NCI-H510A treated with DMSO at 0.1 percent for 48 hours (cell line): ENCODE measurements around the gene NOTUM.

Experiments used
- DNase-seq: peaks from one replicate; lab custom pipeline; 2025; lab: John Stamatoyannopoulos, UW

The NOTUM gene

GRCh38 chr17:81909966-81910839 is 50.8 kb downstream of the NOTUM start:
- DNase-seq = no peak

DNA sequence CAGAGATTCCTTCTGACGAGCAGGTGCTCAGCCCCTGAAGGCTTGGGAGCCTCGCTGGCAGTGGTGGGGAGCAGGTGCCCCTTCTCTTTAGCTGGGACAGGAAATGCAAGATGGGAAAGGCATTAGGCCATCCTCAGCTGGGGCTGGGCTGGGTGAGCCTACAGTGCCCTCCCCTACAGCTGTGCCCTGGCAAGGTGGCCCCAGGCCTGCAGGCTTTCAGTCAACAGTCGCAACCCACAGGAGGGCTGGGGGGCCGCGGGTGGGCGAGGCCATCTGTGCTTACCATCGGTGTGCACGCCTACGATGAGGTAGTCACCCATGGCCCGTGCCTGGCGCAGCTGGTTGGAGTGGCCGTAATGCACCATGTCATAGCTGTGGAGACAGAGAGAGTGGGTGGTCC is 51.8 kb downstream of the NOTUM start:
- no peak for DNase-seq

DNA sequence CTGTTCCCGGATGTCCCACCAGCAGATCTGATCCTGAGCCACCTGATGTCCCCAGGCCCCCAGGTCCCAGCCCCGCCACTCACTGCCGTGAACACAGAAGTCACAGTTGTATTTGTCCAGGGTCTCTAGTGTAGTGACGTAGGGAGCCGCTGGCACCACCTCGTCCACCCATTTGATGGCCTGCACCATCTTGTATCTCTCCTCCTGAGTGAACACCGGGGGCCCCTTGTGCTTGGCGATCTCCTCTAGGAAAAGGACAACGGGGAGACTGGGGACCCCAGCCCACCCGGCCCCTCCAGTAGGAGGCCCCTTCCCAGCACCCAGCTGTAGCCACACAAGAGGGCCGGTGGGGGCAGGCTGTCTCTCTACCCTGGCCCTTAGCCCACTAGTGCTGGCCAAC is 52.2 kb downstream of the NOTUM start:
- no peak for DNase-seq

DNA sequence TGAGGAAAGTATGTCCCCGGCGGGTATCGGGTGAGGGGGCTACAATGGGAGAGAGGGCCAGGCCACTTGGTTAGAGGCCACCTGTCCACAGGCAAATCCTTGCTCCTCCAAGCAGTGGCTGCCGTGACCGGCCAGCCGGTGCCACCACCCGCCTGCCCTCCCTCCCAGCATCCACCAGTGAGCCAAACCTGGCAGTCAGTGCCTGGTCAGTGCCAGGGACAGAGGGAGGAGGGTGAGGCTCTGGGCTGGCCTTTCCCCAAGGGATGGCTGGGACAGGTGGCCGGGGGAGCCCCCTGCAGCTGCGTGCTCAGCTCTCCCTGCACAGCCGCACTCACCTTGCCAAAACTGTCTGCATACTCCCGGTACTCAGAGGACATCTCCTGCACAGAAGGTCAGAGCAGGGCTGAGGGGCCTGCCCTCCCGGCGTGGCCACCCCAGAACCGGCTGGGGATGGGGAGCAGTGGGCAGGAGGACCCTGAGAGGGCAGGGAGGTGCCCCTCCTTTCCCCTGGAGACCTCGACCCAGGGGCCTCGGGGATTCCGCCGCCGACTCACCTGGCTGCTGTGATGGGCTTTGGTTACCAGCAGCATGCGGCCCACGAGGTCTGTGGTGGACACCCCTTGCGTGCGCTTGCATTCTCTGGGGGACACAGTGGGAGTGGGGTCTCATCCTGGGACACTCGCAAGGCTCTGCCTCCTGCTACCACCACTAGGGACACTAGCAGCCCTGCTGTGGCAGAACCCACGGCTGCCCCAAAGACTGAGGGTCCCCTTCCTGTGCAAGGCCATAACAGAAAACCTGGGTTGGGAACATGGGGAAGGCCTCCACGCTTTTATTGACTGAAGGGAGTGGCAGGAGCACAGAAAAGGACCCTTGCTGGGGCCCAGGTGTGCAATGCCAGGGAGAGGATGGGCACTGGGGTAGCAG is 53.5 kb downstream of the NOTUM start:
- no peak for DNase-seq

DNA sequence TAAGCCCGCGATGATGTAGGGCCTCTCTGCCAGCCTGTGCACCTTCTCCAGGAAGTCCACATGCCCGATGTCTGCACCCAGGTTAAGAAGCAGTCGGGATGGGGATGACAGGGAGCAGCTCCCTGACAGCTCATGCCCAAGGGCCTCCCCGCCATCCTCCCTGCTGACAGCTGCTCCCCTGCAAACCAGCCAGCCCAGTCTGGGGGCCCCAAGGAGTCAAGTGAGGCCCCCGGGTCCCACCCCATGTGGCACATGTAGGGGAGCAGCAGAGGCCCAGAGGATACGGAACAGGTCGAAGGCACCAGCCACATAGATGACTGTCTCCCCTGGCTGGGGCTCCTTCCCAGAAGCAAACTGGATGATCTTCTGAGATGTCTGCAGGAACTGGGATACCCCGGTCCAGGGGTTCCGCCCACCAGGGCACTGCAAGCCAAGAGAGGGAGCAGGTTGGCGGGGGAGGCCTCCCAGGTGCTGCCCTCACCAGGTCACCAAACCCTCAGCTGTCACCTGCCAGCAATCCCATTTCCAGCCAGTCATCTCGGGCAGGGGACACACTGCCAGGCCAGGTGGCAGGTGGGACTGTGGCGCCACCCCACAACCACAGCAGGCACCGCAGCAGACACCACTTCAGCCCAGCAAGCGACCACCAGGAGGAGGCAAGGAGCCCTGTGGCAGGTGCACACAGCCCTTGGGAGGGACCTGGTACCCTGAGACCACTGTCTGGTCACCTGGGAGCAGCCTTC is 54.3 kb downstream of the NOTUM start:
- no peak for DNase-seq

DNA sequence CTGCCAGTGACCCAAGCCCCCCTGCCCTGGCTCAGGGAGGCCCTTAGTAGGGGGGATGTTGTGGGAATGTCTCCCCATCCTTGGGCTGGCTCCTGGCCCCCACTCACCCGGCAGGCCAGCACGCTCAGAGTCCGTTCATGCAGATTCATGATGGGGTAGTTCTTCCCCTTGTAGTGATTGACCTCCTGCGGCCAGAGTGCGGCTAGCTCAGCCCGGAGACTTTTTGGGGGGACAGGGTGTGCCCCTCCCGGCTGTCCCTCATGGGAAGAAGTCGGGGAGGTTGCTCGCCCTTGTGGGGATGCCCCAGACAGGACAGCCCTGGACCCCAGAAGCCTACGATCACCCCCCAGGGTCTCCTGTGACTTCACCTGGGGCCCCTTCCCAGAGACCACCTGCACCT is 55.0 kb downstream of the NOTUM start:
- no peak for DNase-seq

DNA sequence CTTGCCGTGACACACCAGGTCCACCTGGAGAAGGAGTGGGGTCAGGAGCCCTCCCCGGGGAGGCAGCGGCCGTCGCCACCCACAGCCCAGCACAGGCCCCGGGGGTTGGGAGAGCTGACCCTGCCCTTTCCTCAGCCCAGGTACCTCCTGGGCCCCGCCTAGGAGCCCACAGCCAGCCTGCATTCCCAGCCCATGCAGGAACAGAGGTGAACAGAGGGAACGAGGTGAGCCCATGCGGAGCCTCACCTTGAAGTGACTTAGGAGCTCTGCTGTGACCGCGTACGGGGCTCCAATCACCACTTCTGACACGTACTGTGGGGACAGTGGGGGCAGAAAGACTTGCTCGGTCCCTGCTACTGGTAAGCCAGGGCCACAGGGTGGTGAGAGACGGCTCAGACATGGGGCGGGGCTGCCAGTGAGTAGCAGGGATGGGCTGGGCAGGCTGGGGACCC is 55.5 kb downstream of the NOTUM start:
- DNase-seq = no peak

DNA sequence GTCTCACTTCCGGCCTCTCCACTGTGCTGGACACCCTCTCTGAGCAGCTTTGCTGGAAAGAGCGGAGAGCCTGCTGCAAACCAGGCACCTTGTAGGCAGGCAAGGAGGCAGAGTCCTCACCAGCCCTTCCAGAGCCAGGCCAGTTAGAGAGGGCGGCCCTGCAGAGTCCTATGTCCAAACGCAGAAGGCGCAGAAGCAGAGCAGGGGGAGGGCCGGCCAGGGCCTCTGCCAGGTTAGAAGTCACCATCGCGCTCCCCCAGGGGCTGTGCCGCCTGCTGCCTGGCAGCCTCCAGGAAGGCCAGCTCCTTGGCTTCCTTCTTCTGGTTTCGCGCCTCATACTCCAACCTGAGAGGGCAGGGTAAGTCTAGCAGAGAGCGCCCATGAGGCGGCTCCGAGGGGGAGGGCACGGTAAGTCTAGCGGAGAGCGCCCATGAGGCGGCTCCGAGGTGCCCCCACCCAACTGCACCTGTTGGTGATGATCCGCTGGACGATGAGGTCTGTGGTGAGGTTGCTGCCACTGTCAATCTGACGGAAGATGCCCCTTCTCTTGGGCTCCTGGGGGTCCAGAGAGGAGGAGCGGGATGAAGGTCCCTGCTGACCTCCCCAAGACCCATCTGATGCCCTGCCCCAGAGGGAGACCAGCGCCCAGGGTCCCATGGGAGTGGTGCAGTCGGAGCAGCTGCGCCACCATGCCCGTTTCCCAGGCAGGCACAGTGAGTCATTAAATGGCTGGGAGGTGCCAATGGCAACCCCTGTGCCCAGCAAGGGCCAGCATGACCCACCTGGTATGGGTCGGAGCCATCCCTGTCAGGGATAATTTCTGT is 56.2 kb downstream of the NOTUM start:
- no peak for DNase-seq

DNA sequence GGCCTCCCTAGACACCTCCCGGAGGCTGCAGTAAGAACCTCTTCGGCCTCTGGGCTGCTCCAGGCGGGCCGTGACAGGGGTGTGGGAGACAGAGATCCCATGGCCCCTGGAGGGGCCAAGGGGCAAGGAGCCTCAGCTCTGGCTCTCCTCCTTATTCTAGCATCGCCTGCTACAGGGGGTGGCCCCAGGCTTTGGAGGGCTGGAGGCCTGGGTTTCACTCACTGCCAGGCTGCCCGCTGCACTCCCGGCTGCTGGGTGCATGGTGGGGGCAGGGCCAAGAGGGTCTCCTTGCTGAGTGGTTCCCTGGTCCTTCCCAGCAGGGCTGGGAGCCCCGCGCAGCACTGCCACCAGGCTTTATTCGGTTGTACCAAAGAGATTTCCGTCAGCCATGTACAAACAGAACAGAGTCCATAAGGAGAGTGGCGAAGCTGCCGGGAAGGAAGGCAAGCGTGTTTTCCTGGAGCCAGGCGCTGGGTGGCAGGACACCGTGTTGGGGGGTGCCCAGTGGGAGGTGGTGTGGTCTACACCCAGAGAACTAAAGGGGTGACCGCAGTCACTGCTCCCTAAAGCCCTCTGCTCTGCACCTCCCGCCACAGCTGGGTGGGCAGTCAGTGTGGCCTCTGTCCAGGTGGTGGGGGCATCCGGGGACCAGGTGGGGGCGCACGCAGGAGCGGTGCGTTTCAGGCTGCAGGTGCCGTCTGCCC is 56.9 kb downstream of the NOTUM start:
- DNase-seq = no peak

GRCh38 chr17:81903415-81903831 is 57.6 kb downstream of the NOTUM start:
- no peak for DNase-seq

- no peak for DNase-seq
Measured at GRCh38 chr17:81902653-81903414, 58.2 kb downstream of the NOTUM start.
